ENCODE data around the gene ANKMY2. TPM values are rescaled to one million over a fixed set of nuclear protein-coding genes. Genes with fewer than 3 reads are reported as not detected.

ANKMY2 gene
- total and polyA plus RNA-seq, 3 donors from 2014 or later: 13.4 to 17.5 (median 17.0) TPM

- Histone ChIP-seq H3K4me3 (no peak overlapping the region), H3K27ac (no peak overlapping the region), H3K27me3 (no peaks in the 10 kb centered on the region), H3K9me3 (no peaks in the 10 kb centered on the region), H3K4me1 (peaks cover 13% of the 10 kb centered on the region), H3K36me3 (ENCODE audit: low read depth, missing control alignments) (no peaks in the 10 kb centered on the region)
- DNase-seq: peak; percentile 43
- WGBS, 2 donors: 53 to 57% methylated on average over 4 of the region's 4 CpGs
- TF ChIP-seq CTCF (IDR thresholded peaks at IDR 0.05) (no peak), POLR2A (IDR thresholded peaks at IDR 0.05) (no peak)
- intact Hi-C loops (cut with DNase I; ENCODE audit: low total_unique reads): no loop called here
Observed at GRCh38 chr7:16634271-16634738, 11.2 kb downstream of the ANKMY2 start.

- Histone ChIP-seq H3K27ac (no peak overlapping the region), H3K4me3 (no peak overlapping the region), H3K4me1 (no peaks in the 10 kb centered on the region), H3K9me3 (no peaks in the 10 kb centered on the region), H3K27me3 (no peaks in the 10 kb centered on the region), H3K36me3 (ENCODE audit: low read depth, missing control alignments) (no peaks in the 10 kb centered on the region)
- WGBS, 2 donors: 62 to 79% methylated on average over 1 of the region's 1 CpG
- intact Hi-C loops (cut with DNase I; ENCODE audit: low total_unique reads): no loop called here
- DNase-seq: no peak
- no peak for TF ChIP-seq CTCF (IDR thresholded peaks at IDR 0.05)
- no peak for TF ChIP-seq POLR2A (IDR thresholded peaks at IDR 0.05)
Observed at GRCh38 chr7:16630654-16631053, 14.9 kb downstream of the ANKMY2 start.

GRCh38 chr7:16627236-16627635 is 18.3 kb downstream of the ANKMY2 start:
- H3K9me3 ChIP-seq: no peaks in the 10 kb centered on the region
- H3K4me1 ChIP-seq: no peaks in the 10 kb centered on the region
- WGBS, 2 donors: 88 to 94% methylated on average over 2 of the region's 2 CpGs
- no peak for DNase-seq
- H3K4me3 ChIP-seq: no peak overlapping the region
- no peaks in the 10 kb centered on the region for H3K36me3 ChIP-seq (ENCODE audit: low read depth, missing control alignments)
- intact Hi-C loops (cut with DNase I; ENCODE audit: low total_unique reads): no loop called here
- TF ChIP-seq POLR2A (IDR thresholded peaks at IDR 0.05) (no peak), CTCF (IDR thresholded peaks at IDR 0.05) (no peak)
- H3K27me3 ChIP-seq: no peaks in the 10 kb centered on the region
- H3K27ac ChIP-seq: no peak overlapping the region

GRCh38 chr7:16626388-16626787 is 19.2 kb downstream of the ANKMY2 start:
- 46 to 82% methylated on average over 2 of the region's 2 CpGs for WGBS, 2 donors
- Histone ChIP-seq H3K27me3 (no peaks in the 10 kb centered on the region), H3K4me3 (no peak overlapping the region), H3K4me1 (no peaks in the 10 kb centered on the region), H3K36me3 (ENCODE audit: low read depth, missing control alignments) (no peaks in the 10 kb centered on the region), H3K9me3 (no peaks in the 10 kb centered on the region), H3K27ac (no peak overlapping the region)
- intact Hi-C loops (cut with DNase I; ENCODE audit: low total_unique reads): no loop called here
- DNase-seq: no peak
- TF ChIP-seq CTCF (IDR thresholded peaks at IDR 0.05) (no peak), POLR2A (IDR thresholded peaks at IDR 0.05) (no peak)

GRCh38 chr7:16619979-16620408 is 25.6 kb downstream of the ANKMY2 start:
- no peak for DNase-seq
- H3K27ac ChIP-seq: no peak overlapping the region
- no peak overlapping the region for H3K4me3 ChIP-seq
- no peaks in the 10 kb centered on the region for H3K4me1 ChIP-seq
- WGBS, 2 donors: 98% methylated on average over 2 of the region's 2 CpGs
- TF ChIP-seq CTCF (IDR thresholded peaks at IDR 0.05) (no peak), POLR2A (IDR thresholded peaks at IDR 0.05) (no peak)
- no peaks in the 10 kb centered on the region for H3K9me3 ChIP-seq
- H3K27me3 ChIP-seq: no peaks in the 10 kb centered on the region
- no peaks in the 10 kb centered on the region for H3K36me3 ChIP-seq (ENCODE audit: low read depth, missing control alignments)
- intact Hi-C loops (cut with DNase I; ENCODE audit: low total_unique reads): no loop called here
